ENCODE measurements around the gene SAMD4B.
"Not testable (repeated sequence)": the region's sequence is repeated elsewhere in the genome, so short reads cannot be mapped to it uniquely, and the experiment has no call there.

Gene SAMD4B

GRCh38 chr19:39335168-39335548, 7.1 kb upstream of the SAMD4B start:
- DNase-seq = peak; percentile 31 to 39

DNA sequence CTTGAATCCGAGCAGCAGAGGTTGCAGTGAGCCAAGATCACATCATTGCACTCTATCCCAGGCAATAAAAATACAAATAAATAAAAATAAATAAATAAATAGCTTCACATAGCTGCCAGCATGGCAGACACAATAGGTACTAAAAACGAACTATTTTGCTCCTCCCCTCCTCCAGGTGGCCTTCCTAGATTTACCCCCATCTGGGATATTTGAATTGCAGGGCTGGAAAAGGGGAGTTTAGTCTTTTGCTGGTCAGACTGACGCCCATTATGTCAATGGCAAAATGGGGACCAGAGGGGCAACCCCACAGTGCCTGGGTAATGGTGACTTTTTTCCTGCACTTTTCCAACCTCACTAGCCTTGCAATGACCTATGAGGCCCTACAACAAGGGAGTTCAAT, 5.7 kb upstream of the SAMD4B start:
- DNase-seq = no peak

- DNase-seq = no peak
Observed at GRCh38 chr19:39339674-39340073, 2.5 kb upstream of the SAMD4B start.

DNA sequence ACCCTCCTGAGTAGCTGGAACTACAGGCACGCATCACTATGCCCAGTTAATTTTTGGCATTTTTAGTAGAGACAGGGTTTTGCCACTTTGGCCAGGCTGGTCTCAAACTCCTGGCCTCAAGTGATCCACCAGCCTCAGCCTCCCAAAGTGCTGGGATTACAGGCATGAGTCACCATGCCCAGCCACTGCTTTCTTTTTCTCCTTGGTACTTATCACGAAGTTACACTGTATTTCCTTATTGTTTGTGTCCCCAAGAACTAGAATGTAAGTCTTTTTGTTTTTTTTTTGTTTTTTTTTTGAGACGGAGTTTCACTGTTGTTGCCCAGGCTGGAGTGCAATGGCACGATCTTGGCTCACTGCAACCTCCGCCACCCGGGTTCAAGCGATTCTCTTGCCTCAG, 2.1 kb upstream of the SAMD4B start:
- DNase-seq = not testable (repeated sequence)

DNA sequence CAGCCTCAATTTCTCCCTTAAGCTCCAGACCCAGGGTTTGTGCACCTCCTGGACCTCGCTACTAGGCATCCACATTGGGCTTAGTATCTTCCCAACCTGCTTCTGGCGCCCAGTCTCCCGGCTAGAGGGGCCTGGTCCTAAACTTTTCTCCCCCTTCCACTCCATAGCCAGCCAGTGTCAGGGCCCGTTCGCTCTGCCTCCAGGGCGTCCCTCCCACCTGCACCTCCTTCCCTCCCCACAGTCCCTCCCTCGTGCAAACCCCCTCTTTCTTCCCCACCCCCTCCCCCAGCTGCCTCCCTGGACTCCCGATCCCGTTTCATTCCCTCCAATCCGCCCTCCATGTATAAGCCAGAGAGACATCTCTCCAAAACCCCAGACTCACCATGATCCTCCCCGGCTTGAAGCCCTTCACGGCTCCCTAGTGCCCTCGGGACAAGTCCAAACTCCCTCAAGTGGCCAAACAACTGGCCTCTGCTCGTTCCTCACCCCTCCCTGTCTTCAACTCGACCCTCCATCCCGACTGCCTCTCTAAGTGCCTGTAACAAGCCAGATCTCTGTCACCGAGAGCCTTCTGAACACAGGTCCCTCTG, 997 bp upstream of the SAMD4B start:
- DNase-seq = peak; percentile 16 to 22

GRCh38 chr19:39342647-39343305, 555 bp downstream of the SAMD4B start:
- DNase-seq = peak in 1 of 2 donors; percentile 2

DNA sequence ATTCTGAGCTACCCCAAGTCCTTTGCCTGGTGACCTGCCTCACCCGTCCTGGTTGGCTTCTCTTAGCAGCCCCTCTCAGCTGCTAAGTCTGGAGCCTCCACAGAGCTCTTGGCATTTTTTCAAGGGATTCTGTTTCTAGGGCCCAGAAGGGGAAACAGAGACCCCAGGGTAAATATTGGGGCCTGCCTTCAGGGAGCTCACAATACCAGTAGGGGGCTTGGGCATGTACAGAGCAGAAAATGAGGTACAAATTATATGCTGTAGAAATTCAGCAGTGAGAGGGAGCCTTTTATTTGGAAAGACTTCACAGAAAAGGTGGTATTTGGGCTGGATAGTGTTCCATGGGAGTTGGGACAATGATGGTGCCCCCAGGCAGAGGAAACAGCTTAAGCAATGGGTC, 3.7 kb downstream of the SAMD4B start:
- no peak for DNase-seq

DNA sequence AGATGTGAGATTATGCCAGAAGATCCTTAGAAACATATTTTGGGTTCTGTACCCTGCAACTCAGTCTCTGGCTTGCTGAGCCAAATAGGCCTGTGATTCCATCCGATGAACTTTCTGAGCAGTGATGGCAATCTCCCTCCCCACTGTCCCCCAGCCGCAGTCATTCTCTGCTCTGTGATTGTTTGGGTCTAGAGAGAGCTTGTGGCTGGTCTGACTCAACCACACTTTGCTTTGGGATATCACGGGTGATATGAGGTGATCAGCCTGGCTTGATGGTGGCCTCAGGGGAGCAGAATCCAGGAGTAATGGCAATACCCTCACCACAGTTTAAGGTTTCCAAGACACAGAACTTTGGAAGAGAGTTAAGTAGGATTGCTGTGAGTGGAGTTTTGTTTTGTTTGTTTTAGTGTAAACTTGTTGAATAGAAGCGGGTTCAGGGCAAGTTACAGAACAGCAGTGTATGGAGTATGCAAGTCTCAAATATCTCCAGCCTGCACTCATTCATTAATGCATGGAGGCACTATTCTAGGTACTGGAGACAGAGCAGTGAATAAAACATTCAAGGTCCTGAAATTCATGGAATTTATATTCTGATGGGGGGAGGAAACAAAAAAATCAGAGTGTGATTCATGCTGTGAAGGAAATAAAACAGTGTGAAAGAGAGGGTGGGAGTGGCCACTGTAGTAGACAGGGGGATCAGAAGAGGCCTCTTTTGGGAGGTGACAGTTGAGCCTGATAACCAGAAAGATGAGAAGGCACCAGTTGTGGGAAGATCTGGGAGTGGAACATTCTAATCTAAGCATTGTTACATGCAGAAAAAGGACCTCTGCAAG, 5.3 kb downstream of the SAMD4B start:
- DNase-seq = no peak

DNA sequence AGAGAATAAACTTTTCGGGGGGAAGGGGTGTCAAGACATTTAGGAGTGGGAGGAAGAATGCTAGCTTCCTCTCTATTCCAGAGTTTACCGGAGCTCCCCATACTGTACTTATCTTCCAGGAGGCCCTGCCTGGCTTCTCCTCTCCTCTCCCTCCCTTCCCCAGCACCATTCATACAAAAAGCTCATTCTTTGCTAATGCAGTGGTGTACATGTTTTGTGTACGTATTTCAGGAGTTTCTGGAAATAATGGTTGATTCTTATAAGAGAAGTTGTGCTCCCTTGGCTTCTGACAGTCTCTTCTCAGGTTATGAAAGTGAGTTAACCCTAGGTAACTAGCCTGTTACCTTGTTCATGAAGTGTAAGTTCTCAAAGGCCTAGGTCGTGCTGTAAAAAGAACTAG, 7.1 kb downstream of the SAMD4B start:
- no peak for DNase-seq

DNA sequence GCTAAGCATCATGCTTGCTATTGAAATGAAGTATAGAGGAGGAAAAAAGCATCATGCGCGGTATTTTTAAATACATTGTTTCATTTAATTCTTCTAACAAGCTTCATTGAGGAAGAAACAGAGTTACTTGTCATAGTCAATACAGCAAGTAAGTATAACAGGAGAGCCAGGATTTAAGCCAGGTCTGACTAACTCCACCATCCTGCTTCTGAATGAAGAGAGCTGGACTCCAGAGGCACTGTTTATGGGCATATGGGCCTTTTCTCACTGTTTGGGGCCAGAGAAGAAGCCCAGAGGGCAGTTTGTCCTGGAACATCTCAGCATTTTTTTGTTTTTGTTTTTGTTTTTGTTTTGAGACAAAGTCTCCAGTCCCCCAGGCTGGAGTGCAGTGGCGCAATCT, 7.9 kb downstream of the SAMD4B start:
- DNase-seq = no peak

DNA sequence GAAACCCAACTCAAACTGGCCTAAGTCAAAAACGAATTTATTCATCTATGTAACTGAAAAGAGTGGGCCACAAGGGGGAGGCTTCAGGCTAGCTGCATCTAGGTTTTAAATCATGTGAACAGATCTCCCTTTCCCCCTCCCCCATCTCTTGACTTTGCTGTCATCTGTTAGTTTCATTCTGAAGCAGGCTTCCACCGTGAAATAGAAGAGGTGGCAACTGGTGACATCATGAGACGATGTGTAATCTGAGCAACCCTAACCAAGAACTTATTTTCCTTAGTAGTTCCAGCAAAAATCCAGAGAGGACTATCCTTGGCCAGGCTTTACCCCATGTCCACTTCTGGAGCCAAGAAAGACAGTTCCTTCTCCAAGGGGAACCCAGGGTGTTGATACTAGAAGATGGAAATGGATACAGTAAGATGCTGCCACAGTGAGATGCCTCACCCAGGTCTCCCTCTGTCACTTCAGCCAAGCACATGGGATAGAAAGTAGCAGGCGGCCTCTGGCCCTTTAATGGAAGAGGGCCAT, 9.4 kb downstream of the SAMD4B start:
- peak; percentile 8 to 42 for DNase-seq

- no peak for DNase-seq
Observed at GRCh38 chr19:39352381-39353255, 10.4 kb downstream of the SAMD4B start.

DNA sequence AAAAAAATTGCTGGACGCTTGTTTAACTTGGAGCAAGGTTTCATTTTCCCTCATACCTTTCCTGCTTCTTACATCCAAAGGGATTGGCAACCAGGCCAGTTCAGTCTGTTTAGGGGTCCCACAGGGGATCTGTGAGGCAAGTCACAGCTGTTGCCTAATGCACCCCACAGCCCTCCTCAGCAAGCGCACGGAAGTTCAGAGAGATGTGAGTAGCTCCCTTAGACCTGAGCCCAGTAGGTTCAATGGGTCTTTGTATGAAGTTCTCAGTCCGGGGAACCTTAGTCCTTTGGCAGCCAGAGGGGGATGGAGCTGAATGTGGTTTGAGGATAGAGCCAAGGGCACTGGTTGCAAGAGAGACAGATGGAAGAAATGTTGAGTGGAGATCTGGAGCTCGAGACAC, 13.0 kb downstream of the SAMD4B start:
- DNase-seq = no peak

DNA sequence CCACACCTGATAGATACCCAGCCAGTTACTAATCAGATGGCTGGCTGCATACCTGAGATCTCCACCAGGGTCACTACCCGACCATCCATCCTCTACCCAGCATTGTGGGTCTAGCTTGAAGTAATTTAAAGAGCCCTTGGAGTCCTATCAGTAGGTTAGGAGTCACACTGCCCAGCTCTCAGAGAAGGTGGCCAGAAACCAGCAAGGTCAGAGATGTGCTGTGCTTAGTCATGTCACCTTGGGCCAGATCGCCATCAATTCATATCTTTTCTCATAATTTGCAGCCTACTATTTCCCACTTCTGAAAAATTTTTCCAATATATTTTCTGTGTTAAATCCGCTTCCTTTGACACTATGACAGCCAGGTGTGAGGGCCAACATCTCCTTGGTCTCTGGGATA, 13.9 kb downstream of the SAMD4B start:
- no peak for DNase-seq

DNA sequence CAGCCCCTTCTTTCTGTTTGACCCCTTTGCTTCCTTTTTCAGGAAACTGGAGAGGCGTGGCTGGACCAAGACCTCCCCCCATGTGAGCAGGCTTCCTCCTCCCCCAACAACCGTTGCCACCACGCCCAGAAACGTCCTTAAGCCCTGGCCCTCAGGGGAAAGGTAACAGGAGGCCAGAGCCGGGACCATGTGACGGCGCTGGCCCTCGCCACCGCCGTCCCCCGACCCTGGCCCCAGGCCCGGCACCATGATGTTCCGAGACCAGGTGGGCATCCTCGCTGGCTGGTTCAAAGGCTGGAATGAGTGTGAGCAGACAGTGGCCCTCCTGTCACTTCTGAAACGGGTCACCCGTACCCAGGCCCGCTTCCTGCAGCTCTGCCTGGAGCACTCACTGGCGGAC, 14.4 kb downstream of the SAMD4B start:
- DNase-seq = no peak

DNA sequence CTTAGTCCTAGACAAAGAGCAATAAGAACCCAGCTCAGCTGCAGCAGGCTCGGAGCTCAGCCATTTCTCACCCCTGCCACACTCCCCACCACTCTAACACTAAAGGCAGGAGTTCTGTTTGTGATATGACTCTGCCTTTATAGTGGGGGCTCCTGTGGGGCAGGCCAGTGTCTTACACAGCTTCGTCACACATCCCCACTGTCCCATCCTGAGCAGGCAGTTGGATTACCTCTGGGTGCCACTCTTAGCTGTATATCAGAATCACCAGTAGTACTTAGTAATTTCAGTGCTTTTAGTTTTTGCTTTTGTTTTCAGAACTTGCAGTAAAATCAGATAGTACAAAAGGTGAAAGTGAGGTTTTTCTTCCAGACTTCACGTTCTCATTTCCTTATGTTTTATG, 16.8 kb downstream of the SAMD4B start:
- DNase-seq = no peak

- DNase-seq = no peak
Observed at GRCh38 chr19:39360599-39360998, 18.4 kb downstream of the SAMD4B start.

DNA sequence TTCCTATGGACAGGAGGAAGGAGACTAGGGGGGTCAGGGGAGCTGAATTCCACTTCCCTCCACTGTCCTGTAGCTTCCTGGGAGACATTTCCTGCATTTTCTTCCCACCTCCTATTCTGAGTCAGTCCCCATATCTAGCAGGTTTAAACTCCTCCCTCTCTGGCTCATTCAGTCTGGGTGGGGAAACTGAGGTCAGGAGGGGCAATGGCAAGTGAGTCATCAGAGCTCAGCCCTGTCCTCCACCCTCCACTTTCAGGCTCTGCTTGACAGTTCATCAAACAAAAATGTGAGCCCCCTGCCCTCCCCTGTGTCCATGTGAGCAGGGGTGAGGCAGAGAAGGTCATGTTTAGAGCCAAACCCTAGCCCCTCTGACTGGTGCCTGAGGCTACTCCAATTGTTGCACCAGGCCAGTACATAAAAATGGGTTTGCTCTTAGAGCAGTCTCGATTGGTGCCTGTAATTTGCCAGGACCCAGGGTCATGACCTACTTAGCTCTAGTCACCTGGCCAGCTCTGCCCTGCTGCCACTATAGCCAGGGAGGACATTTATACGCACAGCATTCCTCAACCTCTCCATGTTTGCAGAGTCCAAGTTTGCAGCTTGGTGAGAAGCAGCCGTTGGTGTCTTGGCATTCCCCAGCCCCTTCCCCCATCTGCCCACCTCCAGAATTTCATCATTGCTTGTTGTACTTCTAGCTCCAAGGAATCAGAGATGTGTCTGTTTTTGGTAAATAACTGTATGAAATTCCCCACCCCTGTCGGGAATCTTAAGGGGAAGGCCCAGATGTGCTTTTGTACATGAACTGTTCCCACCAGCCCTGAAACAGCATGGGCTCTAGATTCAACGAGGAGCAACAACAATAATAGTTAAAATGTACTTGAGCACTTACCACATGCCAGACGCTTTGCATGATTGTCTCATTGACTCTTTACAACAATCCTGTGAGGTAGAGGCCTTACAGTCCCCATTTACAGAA, 20.7 kb downstream of the SAMD4B start:
- no peak for DNase-seq

DNA sequence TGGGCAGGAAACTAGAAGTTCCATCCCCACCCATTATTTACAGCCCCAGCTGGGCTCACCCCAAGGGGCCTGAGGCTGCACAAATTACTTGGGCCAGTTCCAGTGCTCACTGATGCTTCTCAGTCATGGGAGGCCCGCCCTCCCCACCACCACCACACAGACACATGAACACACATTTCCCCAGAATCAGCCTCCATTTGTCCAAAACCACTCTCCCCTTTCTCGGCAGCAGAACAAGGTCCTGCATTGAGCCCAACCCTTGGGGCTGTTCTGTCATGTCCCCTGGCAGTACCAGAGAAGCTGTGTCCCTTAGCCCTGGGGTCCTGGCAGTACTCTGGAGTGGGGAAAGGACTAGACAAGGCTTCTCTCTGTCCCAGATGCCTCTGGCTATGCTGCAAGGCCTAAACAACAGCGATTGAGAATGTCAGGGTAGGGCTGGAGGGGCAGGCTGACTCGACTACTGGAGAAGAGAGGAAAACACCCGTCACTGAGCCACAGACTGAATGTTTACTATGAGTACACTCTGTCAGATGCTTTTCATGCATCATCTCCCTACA, 21.8 kb downstream of the SAMD4B start:
- no peak for DNase-seq

DNA sequence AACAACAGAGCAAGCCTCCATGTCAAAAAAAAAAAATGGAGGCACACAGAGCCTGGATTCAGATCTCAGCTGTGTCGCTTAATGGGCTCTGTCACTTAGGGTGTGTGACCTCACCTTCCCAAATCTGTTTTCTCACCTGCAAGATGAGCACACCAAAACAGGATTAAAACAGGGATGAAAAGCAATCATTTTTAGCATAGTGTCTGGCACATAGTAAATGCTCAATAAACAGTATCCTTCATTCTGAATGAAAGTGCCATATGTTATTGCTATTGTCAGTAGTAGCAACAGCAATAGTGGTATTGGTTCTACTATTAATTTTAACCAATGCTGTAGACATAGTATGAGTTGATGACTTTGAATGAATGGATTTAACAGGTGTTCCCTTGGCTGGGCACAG, 23.3 kb downstream of the SAMD4B start:
- no peak for DNase-seq

- DNase-seq = no peak
Observed at GRCh38 chr19:39369200-39369599, 27.0 kb downstream of the SAMD4B start.

Data from CD4-positive, alpha-beta T cell treated with Interleukin-1 beta for 1 hour (primary cell).